SK-N-SH (cell line): ENCODE data around the gene DRAP1. TPM values are rescaled to one million over a fixed set of nuclear protein-coding genes. Genes with fewer than 3 reads are reported as not detected.

Experiments
- CTCF ChIA-PET: fragments of 300-600, 350-600 bp; formaldehyde crosslinking; extraction: SDS; loops from one replicate; lab custom pipeline; 2021; lab: Yijun Ruan, JAX
- POLR2A ChIA-PET: fragments of 350-600 bp; sonication (Branson Sonifier 250); formaldehyde crosslinking; extraction: SDS; loops from one replicate; lab custom pipeline; 2020; ENCODE audit warnings: antibody characterized with exemption, inconsistent platforms; lab: Yijun Ruan, JAX
- DNase-seq: peaks from one replicate; pipeline ENCODE4 v3.0.0; 2012
- H2AFZ ChIP-seq: fragments of 200-600 bp; sonication (generic); 2 replicates; pipeline ENCODE4 v1.8.1; 2016; ENCODE audit warnings: antibody characterized with exemption, mild to moderate bottlenecking, low read depth
- H3F3A ChIP-seq: fragments of 200-600 bp; sonication (generic); replicated peaks from 2 replicates; pipeline ENCODE3; 2016; ENCODE audit warnings: antibody characterized with exemption, mild to moderate bottlenecking; ENCODE audit not compliant: insufficient read depth
- H3K27ac ChIP-seq, 2 experiments: fragments of 200-500 bp in 1 of 2; fragments of 200-600 bp in 1 of 2; sonication (Bioruptor generic) in 1 of 2; sonication (generic), shearing (Covaris generic) in 1 of 2; 2 replicates each; pipeline versions ENCODE4 v1.5.1 to v1.6.1; 2014 to 2016; ENCODE audit warnings: low read depth in 2 of 2, inconsistent platforms in 1 of 2, low read length in 1 of 2, mild to moderate bottlenecking in 1 of 2, mixed read lengths in 1 of 2
- H3K27me3 ChIP-seq: fragments of 200-600 bp; sonication (generic), shearing (Covaris generic); 2 replicates; pipeline ENCODE4 v1.6.1; 2016; ENCODE audit warnings: mixed run types; ENCODE audit not compliant: insufficient read depth
- H3K36me3 ChIP-seq, 2 experiments: fragments of 200-500 bp in 1 of 2; fragments of 200-600 bp in 1 of 2; sonication (Bioruptor generic) in 1 of 2; sonication (generic) in 1 of 2; replicated peaks in 1 of 2; 2 replicates each; pipeline versions ENCODE3 to v1.5.1; 2014 to 2016; ENCODE audit warnings: low read length in 1 of 2, mild to moderate bottlenecking in 1 of 2; ENCODE audit not compliant: insufficient read depth in 2 of 2, control insufficient read depth in 1 of 2
- H3K4me1 ChIP-seq, 2 experiments: fragments of 200-500 bp in 1 of 2; fragments of 200-600 bp in 1 of 2; sonication (Bioruptor generic) in 1 of 2; sonication (generic), shearing (Covaris generic) in 1 of 2; 2 replicates each; pipeline versions ENCODE4 v1.5.1 to v1.6.1; 2014 to 2016; ENCODE audit warnings: low read depth in 1 of 2, low read length in 1 of 2, mixed run types in 1 of 2; ENCODE audit not compliant: insufficient read depth in 2 of 2, control insufficient read depth in 1 of 2
- H3K4me2 ChIP-seq: fragments of 200-600 bp; sonication (generic), shearing (Covaris generic); 2 replicates; pipeline ENCODE4 v1.6.1; 2017; ENCODE audit warnings: mixed run types
- H3K4me3 ChIP-seq, 2 experiments: fragments of 200-500 bp in 1 of 2; fragments of 200-600 bp in 1 of 2; sonication (Bioruptor generic) in 1 of 2; sonication (generic), shearing (Covaris generic) in 1 of 2; 2 replicates each; pipeline versions ENCODE4 v1.5.1 to v1.8.1; 2014 to 2016; ENCODE audit warnings: low read depth in 2 of 2, inconsistent platforms in 1 of 2, low read length in 1 of 2, mild to moderate bottlenecking in 1 of 2, mixed read lengths in 1 of 2, moderate library complexity in 1 of 2
- H3K79me2 ChIP-seq: fragments of 200-600 bp; sonication (generic); 2 replicates; pipeline ENCODE4 v1.8.1; 2017; ENCODE audit warnings: mild to moderate bottlenecking; ENCODE audit not compliant: insufficient read depth
- H3K9ac ChIP-seq: fragments of 200-600 bp; sonication (generic); 2 replicates; pipeline ENCODE4 v1.6.1; 2017; ENCODE audit warnings: mixed run types
- H3K9me2 ChIP-seq: fragments of 200-600 bp; sonication (generic); 2 replicates; pipeline ENCODE4 v1.6.1; 2017; ENCODE audit warnings: mixed run types
- H3K9me3 ChIP-seq: fragments of 200-600 bp; sonication (generic); 2 replicates; pipeline ENCODE4 v1.6.1; 2017; ENCODE audit warnings: mixed run types, mild to moderate bottlenecking, moderate library complexity
- H4K20me1 ChIP-seq: fragments of 200-600 bp; sonication (generic); 2 replicates; pipeline ENCODE4 v1.6.1; 2017; ENCODE audit warnings: mild to moderate bottlenecking, mixed run types; ENCODE audit not compliant: insufficient read depth
- CTCF ChIP-seq: fragments of 200-600 bp; sonication (generic); IDR thresholded peaks from 2 replicates; pipeline ENCODE4 v1.6.1; 2017; ENCODE audit warnings: antibody characterized with exemption, mild to moderate bottlenecking, moderate library complexity
- ELF1 ChIP-seq: IDR thresholded peaks from 2 replicates; pipeline ENCODE4 v1.4.0; 2012
- GABPA ChIP-seq: IDR thresholded peaks from 2 replicates; pipeline ENCODE4 v1.4.0; 2012; ENCODE audit warnings: low read depth, mild to moderate bottlenecking
- NRF1 ChIP-seq: IDR thresholded peaks from 2 replicates; pipeline ENCODE4 v1.6.1; 2012; ENCODE audit warnings: low read depth, mild to moderate bottlenecking, low read length
- PBX3 ChIP-seq: IDR thresholded peaks from 2 replicates; pipeline ENCODE4; 2012
- POLR2AphosphoS5 ChIP-seq: IDR thresholded peaks from 2 replicates; pipeline ENCODE4 v1.6.1; 2012; ENCODE audit warnings: low read depth, low read length
- RAD21 ChIP-seq: IDR thresholded peaks from 2 replicates; pipeline ENCODE4 v1.6.1; 2012; ENCODE audit warnings: mild to moderate bottlenecking, low read length
- REST ChIP-seq: IDR thresholded peaks from 2 replicates; pipeline ENCODE4 v1.6.1; 2012; ENCODE audit warnings: mild to moderate bottlenecking, low read depth, low read length, moderate library complexity
- SMC3 ChIP-seq: IDR thresholded peaks from 2 replicates; pipeline ENCODE4 v1.6.1; 2012; ENCODE audit warnings: low read depth, low read length, improper control_type of control experiment
- TEAD4 ChIP-seq: IDR thresholded peaks from 2 replicates; pipeline ENCODE4 v1.4.0; 2012; ENCODE audit warnings: mild to moderate bottlenecking, borderline replicate concordance; ENCODE audit not compliant: insufficient read depth
- USF1 ChIP-seq: IDR thresholded peaks from 2 replicates; pipeline ENCODE4 v1.4.0; 2012; ENCODE audit warnings: low read depth, borderline replicate concordance
- WGBS: methylation state at CpG from one replicate; pipeline ENCODE4 v1.1.6; 2017; ENCODE audit warnings: low lambda C conversion rate; 5-methylcytosine and 5-hydroxymethylcytosine counted together
- polyA plus RNA-seq, 3 experiments: library from polyadenylated mRNA; depleted of rRNA; stranded (reverse); fragments of >200 nt; gene quantifications; 2 replicates each; pipeline ENCODE4 v1.2.3, GENCODE V29; 2012

The DRAP1 gene
- polyA plus RNA-seq, 1 of the 3 experiments (the other 2 are of a cell fraction), result 464 TPM

- 0 out of 2 replicates have a peak, but pooled peaks have one; percentile 54 for TF ChIP-seq REST
Measured at GRCh38 chr11:65890324-65891218, 28.7 kb upstream of the DRAP1 start, which contains the start of gene CCDC85B (continued).

- peak overlapping the region; percentile 87 to 94 for H3K27ac ChIP-seq
- no peaks in the 10 kb centered on the region for H3K27me3 ChIP-seq
- H3K9ac ChIP-seq, result peak overlapping the region; percentile 76
- H3F3A ChIP-seq, result peaks cover 88% of the 10 kb centered on the region
- H3K9me3 ChIP-seq, result no peaks in the 10 kb centered on the region
- H2AFZ ChIP-seq, result no peak overlapping the region
- H3K4me3 ChIP-seq, result peak overlapping the region; percentile 65 to 70
- TF ChIP-seq NRF1, result no peak
- no peak for TF ChIP-seq SMC3
- no peak for TF ChIP-seq RAD21
- peak; percentile 8; the same call in 1 of the 2 replicates for TF ChIP-seq PBX3
- TF ChIP-seq POLR2AphosphoS5, result peak; percentile 29; the same call in 1 of the 2 replicates
- TF ChIP-seq CTCF, result peak; percentile 34
- 0 out of 2 replicates have a peak, but pooled peaks have one; percentile 8 for TF ChIP-seq TEAD4
- TF ChIP-seq USF1, result 0 out of 2 replicates have a peak, but pooled peaks have one; percentile 4
- TF ChIP-seq GABPA, result 0 out of 2 replicates have a peak, but pooled peaks have one; percentile 9
- 0 out of 2 replicates have a peak, but pooled peaks have one; percentile 7 for TF ChIP-seq ELF1
- H3K4me2 ChIP-seq, result peak overlapping the region; percentile 98
- H3K4me1 ChIP-seq, result peaks cover 52% of the 10 kb centered on the region in 2 experiments
- peaks cover 68% of the 10 kb centered on the region for H3K79me2 ChIP-seq
- no peaks in the 10 kb centered on the region for H3K9me2 ChIP-seq
- ChIA-PET CTCF (interaction anchor here (0.6 to 15.2 kb wide), 14 partner anchors 9 to 451 kb away, joined by 3 to 374 read pairs (median 7); partner anchors contain the start of genes C11orf68, CFL1, EFEMP2 and FOSL1), POLR2A (interaction anchor here (0.5 to 3.8 kb wide), 12 partner anchors 10 to 180 kb away, joined by 3 to 46 read pairs (median 3); partner anchors contain the start of genes CFL1, CTSW, MUS81 and SART1)
- peak; percentile 65 for DNase-seq
- H3K36me3 ChIP-seq, result peaks cover 4 to 37% of the 10 kb centered on the region in 2 experiments
- WGBS, result 35% methylated on average over 14 of the region's 57 CpGs
- H4K20me1 ChIP-seq, result peaks cover 57% of the 10 kb centered on the region
Measured at GRCh38 chr11:65891219-65892136, 27.7 kb upstream of the DRAP1 start.
